Measurements from ENCODE around the gene PPP2R5D.

DNA sequence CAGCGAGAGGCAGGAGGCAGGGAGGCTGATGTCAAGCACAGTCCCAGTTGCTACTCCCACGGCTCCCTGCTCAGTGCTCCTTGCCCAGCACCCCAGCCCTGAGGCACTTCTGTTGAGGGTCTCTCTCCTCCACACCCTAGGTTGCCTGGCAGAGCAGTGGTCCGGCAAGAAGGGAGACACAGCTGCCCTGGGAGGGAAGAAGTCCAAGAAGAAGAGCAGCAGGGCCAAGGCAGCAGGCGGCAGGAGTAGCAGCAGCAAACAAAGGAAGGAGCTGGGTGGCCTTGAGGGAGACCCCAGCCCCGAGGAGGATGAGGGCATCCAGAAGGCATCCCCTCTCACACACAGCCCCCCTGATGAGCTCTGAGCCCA is 46.0 kb upstream of the PPP2R5D start:
- TF ChIP-seq SUZ12 (IDR thresholded peaks at IDR 0.05; ENCODE audit: extremely low read depth, insufficient read depth, insufficient read length): no peak
- no peak for TF ChIP-seq YY1 (IDR thresholded peaks at IDR 0.05; ENCODE audit: insufficient read depth, insufficient read length)
- TF ChIP-seq ZNF274 (IDR thresholded peaks at IDR 0.05; ENCODE audit: low read depth, low read length): no peak

Measured in NT2/D1 (cell line).